Stomach (tissue), 4 donors: ENCODE measurements around the gene TBP.

Experiments
- EP300 ChIP-seq: sonication (generic); formaldehyde crosslinking; IDR thresholded peaks from one replicate; pipeline ENCODE4 v1.6.1; 2017; ENCODE audit warnings: antibody characterized with exemption
- POLR2A ChIP-seq, 4 donors: fragments of 450-650 bp; IDR thresholded peaks; one replicate each; pipeline ENCODE4 v1.6.1; 2016; ENCODE audit warnings: antibody characterized with exemption in 4 of 4, control low read depth in 2 of 4, mild to moderate bottlenecking in 1 of 4, moderate library complexity in 1 of 4
- POLR2AphosphoS5 ChIP-seq, 3 donors: sonication (generic); formaldehyde crosslinking; IDR thresholded peaks; one replicate each; pipeline ENCODE4 v1.6.1; 2016; ENCODE audit warnings: antibody characterized with exemption in 3 of 3
- TF ChIP-seq, protein P1 (sequence below), 7 experiments: fragments of 450-650 bp in 4 of 7; fragments of 200-600 bp in 3 of 7; sonication (generic) in 3 of 7; IDR thresholded peaks; one replicate each; pipeline ENCODE4 v1.5.1; 2016 to 2019; ENCODE audit warnings: antibody characterized with exemption in 7 of 7, control low read depth in 2 of 7, mild to moderate bottlenecking in 1 of 7

DNA sequence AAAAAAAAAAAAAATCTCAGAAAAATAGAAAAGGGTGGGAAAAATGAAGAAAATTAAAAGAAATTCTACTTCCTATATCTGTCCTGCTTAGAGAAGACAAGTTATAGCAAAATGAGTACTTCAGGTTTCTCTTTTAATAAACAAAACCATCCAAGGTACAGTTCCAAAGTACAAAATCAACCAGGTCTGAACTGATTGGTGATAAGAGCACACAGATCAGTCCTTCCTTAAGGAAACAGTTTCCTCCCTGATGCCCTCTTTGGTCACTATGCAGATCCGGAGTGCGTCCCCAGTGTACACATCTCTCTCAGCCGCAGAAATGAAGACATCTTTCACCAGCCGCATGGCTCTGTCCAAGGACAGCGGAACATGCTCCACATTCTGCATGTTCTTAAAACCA lies 19.2 kb upstream of the TBP start:
- TF ChIP-seq, protein P1, sequence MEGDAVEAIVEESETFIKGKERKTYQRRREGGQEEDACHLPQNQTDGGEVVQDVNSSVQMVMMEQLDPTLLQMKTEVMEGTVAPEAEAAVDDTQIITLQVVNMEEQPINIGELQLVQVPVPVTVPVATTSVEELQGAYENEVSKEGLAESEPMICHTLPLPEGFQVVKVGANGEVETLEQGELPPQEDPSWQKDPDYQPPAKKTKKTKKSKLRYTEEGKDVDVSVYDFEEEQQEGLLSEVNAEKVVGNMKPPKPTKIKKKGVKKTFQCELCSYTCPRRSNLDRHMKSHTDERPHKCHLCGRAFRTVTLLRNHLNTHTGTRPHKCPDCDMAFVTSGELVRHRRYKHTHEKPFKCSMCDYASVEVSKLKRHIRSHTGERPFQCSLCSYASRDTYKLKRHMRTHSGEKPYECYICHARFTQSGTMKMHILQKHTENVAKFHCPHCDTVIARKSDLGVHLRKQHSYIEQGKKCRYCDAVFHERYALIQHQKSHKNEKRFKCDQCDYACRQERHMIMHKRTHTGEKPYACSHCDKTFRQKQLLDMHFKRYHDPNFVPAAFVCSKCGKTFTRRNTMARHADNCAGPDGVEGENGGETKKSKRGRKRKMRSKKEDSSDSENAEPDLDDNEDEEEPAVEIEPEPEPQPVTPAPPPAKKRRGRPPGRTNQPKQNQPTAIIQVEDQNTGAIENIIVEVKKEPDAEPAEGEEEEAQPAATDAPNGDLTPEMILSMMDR (IDR thresholded peaks at IDR 0.05), result no peak
- no peak for TF ChIP-seq EP300
- no peak for TF ChIP-seq POLR2AphosphoS5 (IDR thresholded peaks at IDR 0.05)
- no peak for TF ChIP-seq POLR2A (IDR thresholded peaks at IDR 0.05)
